H7 (cell line): ENCODE measurements around the gene ETDB. TPM values are rescaled to one million over a fixed set of nuclear protein-coding genes. Genes with fewer than 3 reads are reported as not detected.
"Not testable (repeated sequence)": the region's sequence is repeated elsewhere in the genome, so short reads cannot be mapped to it uniquely, and the experiment has no call there.

Source experiments
- DNase-seq: peaks from one replicate; pipeline ENCODE4 v3.0.0; 2012
- H3K27me3 ChIP-seq: 2 replicates; pipeline ENCODE4 v1.6.0; 2011; ENCODE audit warnings: mild to moderate bottlenecking, low read length; ENCODE audit not compliant: control insufficient read depth, insufficient read depth
- H3K36me3 ChIP-seq: replicated peaks from 2 replicates; pipeline ENCODE4 v1.5.1; 2011; ENCODE audit warnings: low read length; ENCODE audit not compliant: control insufficient read depth, insufficient read depth
- H3K4me3 ChIP-seq: 2 replicates; pipeline ENCODE4 v1.5.1; 2011; ENCODE audit warnings: low read depth, mild to moderate bottlenecking, control low read depth, low read length, moderate library complexity; ENCODE audit not compliant: insufficient read depth
- total RNA-seq: library from RNA; depleted of rRNA; stranded (reverse); fragments of >200 nt; shearing (Covaris generic); gene quantifications from 2 replicates; pipeline ENCODE4 v1.2.3, GENCODE V29; 2014; rRNA removed

ETDB gene
- not detected in 2 replicates for total RNA-seq

- not testable (repeated sequence) for H3K27me3 ChIP-seq, H3K36me3 ChIP-seq, DNase-seq, H3K4me3 ChIP-seq
Observed at GRCh38 chrX:135120056-135120576, at the start of gene ETDB. Gene ETDB (minus strand): TSS chrX:135120526. CDS start chrX:135119261, 1,265 bp downstream.

- DNase-seq, H3K4me3 ChIP-seq: not testable (repeated sequence)
Observed at GRCh38 chrX:135169534-135169933, 49.2 kb upstream of the ETDB start.

GRCh38 chrX:135168486-135168885 lies 48.2 kb upstream of the ETDB start:
- no peak for DNase-seq
- no peaks in the 10 kb centered on the region for H3K27me3 ChIP-seq
- H3K4me3 ChIP-seq = no peak overlapping the region
- H3K36me3 ChIP-seq = no peaks in the 10 kb centered on the region

More at GRCh38 chrX:135169534-135169933, 49.2 kb upstream of the ETDB start:
- H3K36me3 ChIP-seq, H3K27me3 ChIP-seq: not testable (repeated sequence)

- H3K27me3 ChIP-seq, DNase-seq, H3K36me3 ChIP-seq, H3K4me3 ChIP-seq: not testable (repeated sequence)
Observed at GRCh38 chrX:135154688-135155087, 34.4 kb upstream of the ETDB start.

GRCh38 chrX:135126145-135126544 lies 5.8 kb upstream of the ETDB start:
- DNase-seq, H3K27me3 ChIP-seq, H3K36me3 ChIP-seq: not testable (repeated sequence)

GRCh38 chrX:135116064-135116463 lies 4.3 kb downstream of the ETDB start:
- DNase-seq, H3K27me3 ChIP-seq, H3K36me3 ChIP-seq, H3K4me3 ChIP-seq: not testable (repeated sequence)

More at GRCh38 chrX:135126145-135126544, 5.8 kb upstream of the ETDB start:
- H3K4me3 ChIP-seq = not testable (repeated sequence)

GRCh38 chrX:135114392-135114791 lies 5.9 kb downstream of the ETDB start:
- Histone ChIP-seq H3K4me3 (no peak overlapping the region), H3K36me3 (no peaks in the 10 kb centered on the region), H3K27me3 (no peaks in the 10 kb centered on the region)
- DNase-seq = no peak

GRCh38 chrX:135112743-135113142 lies 7.6 kb downstream of the ETDB start:
- Histone ChIP-seq H3K27me3 (no peaks in the 10 kb centered on the region), H3K4me3 (no peak overlapping the region), H3K36me3 (no peaks in the 10 kb centered on the region)
- no peak for DNase-seq

- no peaks in the 10 kb centered on the region for H3K36me3 ChIP-seq
- DNase-seq = no peak
- no peaks in the 10 kb centered on the region for H3K27me3 ChIP-seq
- no peak overlapping the region for H3K4me3 ChIP-seq
Observed at GRCh38 chrX:135112096-135112729, 8.1 kb downstream of the ETDB start.

GRCh38 chrX:135109554-135109953 lies 10.8 kb downstream of the ETDB start:
- Histone ChIP-seq H3K4me3 (no peak overlapping the region), H3K27me3 (no peaks in the 10 kb centered on the region), H3K36me3 (no peaks in the 10 kb centered on the region)
- no peak for DNase-seq

GRCh38 chrX:135099493-135099783 lies 20.9 kb downstream of the ETDB start:
- H3K27me3 ChIP-seq = peaks cover 4% of the 10 kb centered on the region; the same call in 1 of the 2 replicates
- no peak overlapping the region for H3K4me3 ChIP-seq
- DNase-seq = no peak
- peaks cover 1% of the 10 kb centered on the region for H3K36me3 ChIP-seq

- DNase-seq = peak; percentile 53
- not testable (repeated sequence) for H3K36me3 ChIP-seq, H3K27me3 ChIP-seq
- H3K4me3 ChIP-seq = peak overlapping the region; percentile 54
Observed at GRCh38 chrX:135097196-135097744, 23.1 kb downstream of the ETDB start.

GRCh38 chrX:135095715-135096114 lies 24.6 kb downstream of the ETDB start:
- no peak for DNase-seq
- peaks cover 4% of the 10 kb centered on the region; the same call in 1 of the 2 replicates for H3K27me3 ChIP-seq
- peaks cover 1% of the 10 kb centered on the region for H3K36me3 ChIP-seq
- H3K4me3 ChIP-seq = no peak overlapping the region

GRCh38 chrX:135094726-135095125 lies 25.6 kb downstream of the ETDB start:
- no peak for DNase-seq
- no peak overlapping the region for H3K4me3 ChIP-seq
- H3K36me3 ChIP-seq = peaks cover 1% of the 10 kb centered on the region
- peaks cover 4% of the 10 kb centered on the region; the same call in 1 of the 2 replicates for H3K27me3 ChIP-seq

GRCh38 chrX:135089126-135089525 lies 31.2 kb downstream of the ETDB start:
- Histone ChIP-seq H3K36me3 (no peaks in the 10 kb centered on the region), H3K4me3 (no peak overlapping the region), H3K27me3 (no peaks in the 10 kb centered on the region)
- DNase-seq = no peak
